ENCODE measurements around the gene CAMKK2. TPM values are rescaled to one million over a fixed set of nuclear protein-coding genes. Genes with fewer than 3 reads are reported as not detected.

Gene CAMKK2
- total and polyA plus RNA-seq, 2 of the 4 experiments (the other 2 are of a cell fraction), result 15.2 to 24.7 TPM

DNA sequence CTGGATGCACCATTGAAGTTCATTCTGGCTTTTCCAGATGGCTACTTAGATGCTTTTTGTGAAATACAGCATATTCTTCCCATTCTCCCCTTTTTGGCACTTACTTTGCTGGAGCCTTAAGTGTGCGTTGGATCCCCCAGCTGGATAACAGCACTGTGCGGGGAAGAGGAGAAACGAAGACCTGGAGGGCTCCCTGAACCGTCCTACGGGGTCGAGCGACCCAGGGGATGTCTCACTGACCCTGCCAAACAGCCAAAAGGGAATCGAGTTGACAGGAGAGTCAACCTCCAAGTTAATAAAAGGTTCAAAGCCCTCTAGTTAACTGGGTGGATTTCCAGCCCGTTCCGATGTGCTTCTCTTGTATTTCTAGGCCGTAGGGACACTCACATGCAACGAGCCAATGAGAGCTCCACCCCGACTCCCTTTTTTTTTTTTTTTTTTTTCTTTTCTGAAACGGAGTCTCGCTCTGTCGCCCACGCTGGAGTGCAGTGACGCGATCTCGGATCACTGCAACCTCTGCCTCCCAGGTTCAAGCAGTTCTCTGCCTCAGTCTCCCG is 1.0 kb upstream of the CAMKK2 start:
- no peak overlapping the region for H2BK120ac ChIP-seq (ENCODE audit: low read depth, low read length)
- no peak overlapping the region; the same call in 1 of the 2 replicates for H3K56ac ChIP-seq (ENCODE audit: extremely low read depth, insufficient read depth, low read length)

More for the DNA sequence above, 1.0 kb upstream of the CAMKK2 start:
- dilution Hi-C loops (cut with HindIII; ENCODE audit: low sequenced_read_pairs, unreplicated experiment), result no loop called here
- H4K20me1 ChIP-seq (ENCODE audit: insufficient read depth, low read length), result peaks cover 8% of the 10 kb centered on the region
- peak overlapping the region; percentile 36; the same call in 1 of the 2 replicates for H3K4ac ChIP-seq (ENCODE audit: low read depth, low read length)
- peak overlapping the region; percentile 21; the same call in 1 of the 2 replicates for H3K9ac ChIP-seq (ENCODE audit: low read depth, low read length)
- in situ Hi-C loops (cut with MboI; ENCODE audit: low sequenced_read_pairs), result no loop called here
- H3K27ac ChIP-seq (ENCODE audit: insufficient read depth, low read length), result no peak overlapping the region
- intact Hi-C loops (cut with micrococcal nuclease), result no loop called here
- H2AK9ac ChIP-seq (replicated peaks; ENCODE audit: low read depth, low read length, poor library complexity), result peak overlapping the region; percentile 72
- H3K27me3 ChIP-seq (ENCODE audit: control insufficient read depth, insufficient read depth, low read length), result 0 out of 2 replicates have a peak, but pooled peaks cover 2% of the 10 kb centered on the region
- peak overlapping the region; percentile 91 for H3K4me3 ChIP-seq (ENCODE audit: insufficient read depth, low read depth, low read length)
- H2AFZ ChIP-seq (replicated peaks; ENCODE audit: low read length, poor library complexity), result peak overlapping the region; percentile 94
- peak overlapping the region; percentile 48; the same call in 1 of the 2 replicates for H3K23ac ChIP-seq (ENCODE audit: low read depth, low read length)
- H4K91ac ChIP-seq (ENCODE audit: insufficient read depth, low read depth, low read length), result no peak overlapping the region
- no TSS peak for BruUV-seq (replicated peaks)
- POLR2A ChIA-PET (ENCODE audit: unreplicated experiment), result interaction anchor here (0.6 to 1.5 kb wide), 2 partner anchors 11 to 49 kb away, joined by 4 read pairs; no protein-coding TSS in a partner anchor
- CTCF ChIA-PET, result no interaction called here
- H3K18ac ChIP-seq (ENCODE audit: low read depth, low read length), result no peak overlapping the region
- DNase-seq (peak; percentile 39), ATAC-seq (ENCODE audit: low read depth) (no peak)
- H4K5ac ChIP-seq (ENCODE audit: low read depth, low read length), result no peak overlapping the region
- H3K14ac ChIP-seq (replicated peaks; ENCODE audit: low read depth, low read length), result 0 out of 2 replicates have a peak overlapping the region, but pooled peaks have one; percentile 17
- 0% methylated on average over 6 of the region's 21 CpGs; no CpG with 5 or more reads in 1 of the 2 experiments for WGBS, 2 experiments (ENCODE audit: extremely low coverage in 2 of 2, insufficient read length in 1 of 2)
- H3K9me1 ChIP-seq (ENCODE audit: insufficient read depth, low read length), result peaks cover 2% of the 10 kb centered on the region; the same call in 1 of the 2 replicates
- no peak overlapping the region for H2BK5ac ChIP-seq (ENCODE audit: low read depth, low read length, poor library complexity, severe bottlenecking)
- no peaks in the 10 kb centered on the region for H3K36me3 ChIP-seq (ENCODE audit: control insufficient read depth, insufficient read depth, low read length)
- peak overlapping the region in 1 of 2 experiments; percentile 67; a peak in 1 of 4 replicates for H4K8ac ChIP-seq (ENCODE audit: low read depth in 2 of 2, low read length in 2 of 2)
- H3K4me1 ChIP-seq (ENCODE audit: control insufficient read depth, insufficient read depth, low read length), result peaks cover 7% of the 10 kb centered on the region
- no peak overlapping the region for H2BK15ac ChIP-seq (ENCODE audit: low read depth, low read length)
- H3K9me3 ChIP-seq (ENCODE audit: control insufficient read depth, insufficient read depth, low read length), result no peaks in the 10 kb centered on the region
- peak overlapping the region; percentile 76 for H3K4me2 ChIP-seq (ENCODE audit: low read depth, low read length)
- peaks cover 19 to 32% of the 10 kb centered on the region in 2 experiments for H3K79me1 ChIP-seq (ENCODE audit: low read depth in 1 of 2, low read length in 2 of 2)
- H2AK5ac ChIP-seq (ENCODE audit: low read depth, low read length), result 0 out of 2 replicates have a peak overlapping the region, but pooled peaks have one; percentile 3
- no peak overlapping the region for H2BK20ac ChIP-seq (ENCODE audit: low read depth, low read length)
- TF ChIP-seq RFX5 (IDR thresholded peaks at IDR 0.05; ENCODE audit: low read depth, low read length) (no peak), MXI1 (IDR thresholded peaks at IDR 0.05; ENCODE audit: borderline replicate concordance, low read depth, low read length) (no peak), RCOR1 (IDR thresholded peaks at IDR 0.05; ENCODE audit: insufficient replicate concordance, low read length) (no peak), SMC3 (IDR thresholded peaks at IDR 0.05; ENCODE audit: low read depth, low read length) (no peak), FOS (IDR thresholded peaks at IDR 0.05; ENCODE audit: low read depth, low read length) (no peak), MAFK (IDR thresholded peaks at IDR 0.05; ENCODE audit: low read depth, low read length) (no peak), POLR2A (IDR thresholded peaks at IDR 0.05; ENCODE audit: low read depth, low read length) (no peak), USF2 (IDR thresholded peaks at IDR 0.05; ENCODE audit: low read depth, low read length) (no peak), CTCF (conservative IDR thresholded peaks at IDR 0.05; ENCODE audit: low read depth, low read length) (no peak), MAZ (IDR thresholded peaks at IDR 0.05; ENCODE audit: borderline replicate concordance, low read depth, low read length) (no peak), RAD21 (IDR thresholded peaks at IDR 0.05; ENCODE audit: low read length) (no peak), CEBPB (IDR thresholded peaks at IDR 0.05; ENCODE audit: low read depth, low read length) (no peak), CHD1 (IDR thresholded peaks at IDR 0.05; ENCODE audit: low read depth, low read length) (no peak)
